Retinal pigment epithelial cell (primary cell): ENCODE results near the gene CXCL3.

Experiments used
- DNase-seq: peaks from one replicate; pipeline ENCODE4 v3.0.0-alpha.2; 2010; ENCODE audit warnings: low read depth
- H3K4me3 ChIP-seq: 2 replicates; pipeline ENCODE4 v1.5.1; 2011; ENCODE audit warnings: mild to moderate bottlenecking, low read length, control low read depth, moderate library complexity
- CTCF ChIP-seq: conservative IDR thresholded peaks from 2 replicates; pipeline ENCODE4 v1.5.1; 2011; ENCODE audit warnings: low read depth, low read length, control low read depth, inconsistent platforms

The CXCL3 gene

GRCh38 chr4:74016068-74016467 is 22.4 kb downstream of the CXCL3 start:
- DNase-seq = no peak
- H3K4me3 ChIP-seq = no peak overlapping the region
- TF ChIP-seq CTCF = no peak

GRCh38 chr4:74015126-74015780 is 23.2 kb downstream of the CXCL3 start:
- no peak for TF ChIP-seq CTCF
- H3K4me3 ChIP-seq = no peak overlapping the region
- DNase-seq = no peak

GRCh38 chr4:74014332-74014731 is 24.2 kb downstream of the CXCL3 start:
- no peak overlapping the region for H3K4me3 ChIP-seq
- DNase-seq = no peak
- no peak for TF ChIP-seq CTCF

GRCh38 chr4:74013264-74013663 is 25.2 kb downstream of the CXCL3 start:
- TF ChIP-seq CTCF = no peak
- no peak for DNase-seq
- H3K4me3 ChIP-seq = no peak overlapping the region

GRCh38 chr4:74012130-74012529 is 26.4 kb downstream of the CXCL3 start:
- no peak for TF ChIP-seq CTCF
- H3K4me3 ChIP-seq = no peak overlapping the region
- DNase-seq = no peak

GRCh38 chr4:74009307-74009706 is 29.2 kb downstream of the CXCL3 start:
- no peak for TF ChIP-seq CTCF
- DNase-seq = no peak

GRCh38 chr4:74006009-74006476 is 32.4 kb downstream of the CXCL3 start:
- TF ChIP-seq CTCF = no peak
- no peak overlapping the region for H3K4me3 ChIP-seq
- DNase-seq = no peak

More at GRCh38 chr4:74009307-74009706, 29.2 kb downstream of the CXCL3 start:
- H3K4me3 ChIP-seq = no peak overlapping the region
